ENCODE results near the gene MRAP.
"Not testable (repeated sequence)": the region's sequence is repeated elsewhere in the genome, so short reads cannot be mapped to it uniquely, and the experiment has no call there.

The MRAP gene

DNA sequence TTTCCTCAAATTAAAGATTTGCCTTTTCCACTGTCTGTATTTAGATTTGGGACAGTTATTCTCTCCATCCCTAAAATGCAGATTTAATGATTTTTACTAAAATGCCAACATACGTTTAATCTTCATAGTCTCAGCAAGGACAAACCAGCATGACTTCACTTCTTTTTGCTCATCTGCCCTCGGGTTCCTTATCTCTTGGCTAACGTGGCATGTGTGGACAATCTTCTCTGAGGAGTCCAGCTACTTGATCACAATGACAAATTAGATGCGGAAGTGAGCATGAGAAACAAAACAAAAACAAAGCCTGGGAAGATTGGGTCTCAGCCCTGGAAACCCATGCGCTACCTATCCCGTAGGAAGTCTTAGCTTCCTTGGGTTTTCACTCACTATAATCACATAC, 1.0 kb downstream of the MRAP start:
- DNase-seq (ENCODE audit: extremely low read depth in 1 of 2, low read depth in 1 of 2) = no peak

DNA sequence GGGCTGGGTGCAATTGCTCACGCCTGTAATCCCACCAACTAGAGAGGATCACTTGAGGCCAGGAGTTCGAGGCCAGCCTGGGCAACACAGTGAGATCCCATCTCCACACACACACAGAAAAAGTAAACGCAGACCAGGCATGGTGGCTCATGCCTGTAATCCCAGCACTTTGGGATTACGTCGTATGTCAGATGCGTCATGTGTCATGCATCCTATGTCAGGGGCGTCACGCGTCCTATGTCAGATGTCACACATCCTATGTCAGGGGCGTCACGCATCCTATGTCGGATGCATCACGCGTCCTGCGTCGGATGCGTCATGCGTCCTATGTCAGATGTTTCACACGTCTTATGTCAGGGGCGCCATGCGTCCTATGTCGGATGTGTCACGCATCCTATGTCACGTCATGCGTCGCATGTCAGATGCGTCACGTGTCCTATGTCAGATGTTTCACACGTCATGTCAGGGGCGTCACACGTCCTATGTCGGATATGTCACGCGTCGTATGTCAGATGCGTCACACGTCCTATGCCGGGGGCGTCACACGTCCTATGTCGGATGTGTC, 1.5 kb downstream of the MRAP start:
- no peak for DNase-seq (ENCODE audit: extremely low read depth in 1 of 2, low read depth in 1 of 2)

DNA sequence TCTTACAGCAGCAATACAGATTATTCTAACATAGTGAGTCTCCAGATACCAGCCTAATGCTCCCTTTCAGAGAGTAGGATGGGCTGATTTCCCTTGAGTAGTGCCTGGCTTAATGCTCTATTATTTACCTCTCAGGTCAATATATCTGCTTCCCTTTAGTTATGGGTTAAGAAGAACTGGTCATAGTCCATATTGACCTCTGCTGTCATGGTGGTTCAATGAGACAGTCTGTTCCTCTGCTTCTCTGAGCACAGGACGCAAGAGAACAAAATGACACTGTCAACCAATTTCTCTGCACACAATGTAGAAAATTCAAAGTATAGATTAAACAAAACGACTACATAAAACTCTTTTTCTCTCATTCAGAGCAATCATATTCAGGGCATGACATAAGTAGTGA, 2.9 kb downstream of the MRAP start:
- DNase-seq (ENCODE audit: extremely low read depth in 1 of 2, low read depth in 1 of 2) = no peak

DNA sequence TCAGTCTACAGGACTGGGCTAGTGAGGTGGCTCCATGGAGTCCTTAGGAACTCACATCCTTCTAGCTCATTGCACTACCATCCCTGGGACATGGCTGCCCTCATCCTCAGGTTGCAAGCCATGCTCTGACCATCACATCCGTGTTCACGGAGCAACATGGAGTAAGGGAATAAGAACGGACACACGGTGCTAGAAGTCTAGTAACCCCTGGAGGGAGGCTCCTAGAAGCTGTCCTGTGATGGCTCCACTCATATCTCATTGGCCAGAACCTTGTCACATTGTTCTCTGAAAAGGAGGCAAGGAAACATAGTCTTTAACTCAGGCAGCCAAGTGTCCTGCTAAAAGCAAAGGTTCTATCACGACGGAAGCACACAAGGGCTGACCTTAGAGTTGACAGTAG, 3.9 kb downstream of the MRAP start:
- no peak for DNase-seq (ENCODE audit: extremely low read depth in 1 of 2, low read depth in 1 of 2)

DNA sequence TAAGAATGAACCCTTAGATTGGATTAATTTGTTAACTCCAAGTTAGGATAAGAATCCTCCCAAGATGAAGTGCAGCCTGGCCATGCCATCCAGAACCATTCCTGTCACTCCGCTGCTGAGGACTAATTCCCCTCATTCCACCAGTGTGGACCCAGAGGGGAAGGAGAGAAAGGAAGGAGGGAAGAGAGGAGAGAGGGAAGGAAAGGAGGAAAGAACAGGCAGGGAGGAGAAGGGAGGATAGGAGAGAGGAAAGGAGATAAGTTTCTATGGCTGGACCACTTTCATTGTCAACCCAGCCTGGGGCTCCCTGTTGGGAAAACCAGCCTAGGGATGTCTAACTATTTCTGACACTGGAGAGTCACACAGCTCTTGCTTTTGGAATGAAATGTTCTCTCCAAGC, 4.7 kb downstream of the MRAP start:
- no peak for DNase-seq (ENCODE audit: extremely low read depth in 1 of 2, low read depth in 1 of 2)

DNA sequence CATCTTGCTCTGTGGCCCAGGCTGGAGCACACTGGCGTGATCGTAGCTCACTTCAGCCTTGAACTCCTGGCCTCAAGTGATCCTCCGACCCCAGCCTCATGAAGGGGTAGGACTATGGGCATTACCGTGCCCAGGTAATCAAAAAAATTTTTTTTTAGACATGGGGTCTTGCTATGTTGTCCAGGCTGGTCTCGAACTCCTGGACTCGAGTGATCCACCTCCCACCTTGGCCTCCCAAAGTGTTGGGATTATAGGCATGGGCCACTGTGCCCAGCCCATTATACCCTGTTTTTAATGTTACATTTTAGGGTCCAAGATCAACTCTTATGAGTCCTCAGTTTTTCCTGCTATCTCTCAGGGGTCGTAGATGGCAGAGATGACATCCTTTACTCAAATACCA, 6.3 kb downstream of the MRAP start:
- no peak for DNase-seq (ENCODE audit: extremely low read depth in 1 of 2, low read depth in 1 of 2)

DNA sequence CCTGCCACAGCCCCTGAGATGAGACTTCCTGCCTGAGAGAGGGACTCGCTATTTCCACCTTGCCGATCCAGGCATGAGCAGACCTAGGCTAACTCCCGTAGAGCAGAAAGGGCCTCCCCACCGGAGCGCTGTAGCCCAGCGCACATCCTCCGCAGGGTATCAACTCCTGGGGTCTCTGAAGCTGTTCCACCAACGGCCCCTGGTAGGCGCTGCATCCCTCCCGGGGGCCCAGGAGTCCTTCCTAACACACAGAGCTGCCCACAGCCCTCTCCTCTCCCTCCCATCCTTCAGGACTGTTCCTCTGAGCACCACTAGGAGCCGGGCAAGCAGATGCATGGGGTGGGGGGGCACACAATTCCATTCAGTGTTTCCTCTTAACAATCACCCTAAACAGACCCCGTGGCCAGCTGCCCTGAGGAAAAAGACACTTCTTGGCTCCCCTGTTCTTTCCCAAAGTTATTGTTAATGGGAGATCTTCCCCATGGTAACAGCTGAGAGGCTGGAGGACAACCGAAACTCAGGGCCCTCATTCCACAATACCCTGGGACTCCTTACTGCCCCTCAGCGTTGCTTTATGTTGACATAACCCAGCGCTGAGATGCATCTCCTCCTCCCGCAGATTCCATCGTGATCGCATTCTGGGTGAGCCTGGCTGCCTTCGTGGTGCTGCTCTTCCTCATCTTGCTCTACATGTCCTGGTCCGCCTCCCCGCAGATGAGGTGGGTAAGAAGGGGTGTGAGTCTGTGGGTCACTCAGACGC, 7.5 kb downstream of the MRAP start:
- DNase-seq (ENCODE audit: extremely low read depth in 1 of 2, low read depth in 1 of 2) = no peak

DNA sequence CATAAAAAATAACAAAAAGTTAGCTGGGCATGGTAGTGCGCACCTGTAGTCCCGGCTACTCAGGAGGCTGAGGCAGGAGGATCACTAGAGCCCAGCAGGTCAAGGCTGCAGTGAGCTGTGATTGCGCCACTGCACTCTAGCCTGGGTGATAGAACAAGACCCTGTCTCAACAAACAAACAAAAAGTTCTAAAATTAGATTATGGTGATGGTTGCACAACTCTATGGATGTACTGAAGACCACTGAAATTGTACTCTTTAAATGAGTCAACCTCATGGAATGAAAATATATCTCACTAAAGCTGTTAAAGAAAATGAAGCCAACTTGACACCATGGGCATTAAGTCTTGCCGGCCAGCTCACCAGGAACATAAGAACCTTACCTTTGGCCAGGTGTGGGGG, 9.1 kb downstream of the MRAP start:
- DNase-seq (ENCODE audit: extremely low read depth in 1 of 2, low read depth in 1 of 2) = no peak

DNA sequence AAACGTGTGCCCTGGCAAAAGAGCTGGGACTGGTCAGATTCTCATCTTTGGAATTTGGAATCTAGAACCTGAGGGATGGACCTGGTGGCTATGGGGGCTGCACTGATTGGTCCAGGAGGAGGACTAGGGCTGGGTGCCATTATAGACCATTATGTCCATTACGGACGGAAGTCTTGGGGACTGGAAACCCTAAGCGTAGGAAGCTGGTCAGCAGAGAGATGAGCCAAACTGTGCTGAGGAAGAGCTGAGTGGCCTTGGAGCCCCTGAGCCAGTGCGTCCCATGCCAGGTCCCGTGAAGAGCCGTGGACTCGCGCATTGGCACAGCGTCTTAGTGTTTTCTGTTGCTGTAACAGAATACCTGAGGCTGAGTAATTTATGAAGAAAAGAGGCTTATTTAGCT, 10.0 kb downstream of the MRAP start:
- no peak for DNase-seq (ENCODE audit: extremely low read depth in 1 of 2, low read depth in 1 of 2)

DNA sequence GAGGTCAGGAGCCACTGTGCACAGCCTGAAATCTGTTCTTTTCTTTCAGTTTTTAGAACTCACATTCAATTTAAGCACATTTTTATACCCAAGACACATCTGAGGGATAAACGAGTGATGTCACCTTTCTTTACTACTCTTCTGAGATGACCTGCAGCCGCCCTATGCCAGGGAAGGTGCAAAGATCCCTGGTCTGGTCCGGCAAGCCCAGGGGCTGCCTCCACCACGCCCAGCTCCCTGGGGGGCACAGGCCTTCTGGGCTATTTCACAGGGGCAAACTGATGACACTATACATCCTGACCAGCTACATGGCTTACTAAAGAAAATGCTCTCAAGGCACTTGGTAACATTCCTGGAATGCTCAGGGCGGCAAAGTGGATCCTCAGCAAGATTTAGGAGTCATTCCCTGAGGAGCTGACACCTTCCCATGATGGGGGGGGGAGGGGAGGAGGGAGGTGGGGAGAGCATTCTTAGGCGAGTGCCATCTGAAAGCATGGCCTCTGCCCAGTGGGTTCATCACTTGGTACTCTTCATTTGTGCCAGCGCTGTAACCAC, 11.3 kb downstream of the MRAP start:
- DNase-seq (ENCODE audit: extremely low read depth in 1 of 2, low read depth in 1 of 2) = no peak

DNA sequence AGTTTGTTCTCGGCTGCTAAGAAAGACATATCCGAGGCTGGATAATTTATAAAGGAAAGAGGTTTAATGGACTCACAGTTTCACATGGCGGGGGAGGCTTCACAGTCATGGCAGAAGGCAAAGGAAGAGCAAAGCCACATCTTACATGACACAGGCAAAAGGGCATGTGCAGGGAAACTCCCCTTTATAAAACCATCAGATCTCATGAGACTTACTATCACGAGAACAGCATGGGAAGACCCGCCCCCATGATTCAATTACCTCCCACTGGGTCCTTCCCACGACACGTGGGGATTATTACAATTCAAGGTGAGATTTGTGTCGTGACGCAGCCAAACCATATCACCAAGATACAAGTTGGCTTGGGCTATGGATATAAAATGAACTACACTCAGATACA, 12.3 kb downstream of the MRAP start:
- DNase-seq (ENCODE audit: extremely low read depth in 1 of 2, low read depth in 1 of 2) = not testable (repeated sequence)

DNA sequence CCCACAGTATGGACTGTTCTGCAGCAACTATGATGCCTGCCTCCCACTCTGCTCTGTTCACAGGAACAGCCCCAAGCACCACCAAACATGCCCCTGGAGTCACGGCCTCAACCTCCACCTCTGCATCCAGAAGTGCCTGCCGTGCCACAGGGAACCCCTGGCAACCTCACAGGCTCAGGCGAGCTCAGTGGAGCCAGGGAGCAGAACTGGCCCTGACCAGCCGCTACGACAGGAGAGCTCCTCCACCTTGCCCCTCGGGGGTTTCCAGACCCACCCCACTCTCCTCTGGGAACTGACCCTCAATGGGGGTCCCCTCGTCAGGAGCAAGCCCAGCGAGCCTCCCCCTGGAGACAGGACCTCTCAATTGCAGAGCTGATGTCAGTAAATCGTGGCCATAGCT, 13.0 kb downstream of the MRAP start:
- DNase-seq (ENCODE audit: extremely low read depth in 1 of 2, low read depth in 1 of 2) = no peak

DNA sequence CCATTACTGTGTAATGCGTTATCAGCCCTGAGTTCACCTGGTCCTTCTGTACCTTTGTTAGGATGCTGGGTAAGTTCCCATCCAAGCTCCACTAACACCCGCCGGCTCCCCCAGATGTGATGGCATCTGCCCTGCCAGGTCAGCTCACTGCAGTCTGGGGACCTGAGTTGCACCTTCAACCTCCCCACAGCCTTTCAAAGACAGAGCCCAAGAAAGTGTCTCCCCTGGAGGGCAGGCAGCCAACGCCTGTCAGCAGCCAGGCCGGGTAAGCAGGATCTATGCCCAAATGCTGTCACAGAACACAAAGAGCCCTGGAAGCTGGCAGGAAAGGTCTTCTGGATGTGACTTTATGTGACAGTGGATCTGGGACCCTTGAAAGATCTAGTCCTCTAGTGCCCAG, 13.7 kb downstream of the MRAP start:
- DNase-seq (ENCODE audit: extremely low read depth in 1 of 2, low read depth in 1 of 2) = no peak

DNA sequence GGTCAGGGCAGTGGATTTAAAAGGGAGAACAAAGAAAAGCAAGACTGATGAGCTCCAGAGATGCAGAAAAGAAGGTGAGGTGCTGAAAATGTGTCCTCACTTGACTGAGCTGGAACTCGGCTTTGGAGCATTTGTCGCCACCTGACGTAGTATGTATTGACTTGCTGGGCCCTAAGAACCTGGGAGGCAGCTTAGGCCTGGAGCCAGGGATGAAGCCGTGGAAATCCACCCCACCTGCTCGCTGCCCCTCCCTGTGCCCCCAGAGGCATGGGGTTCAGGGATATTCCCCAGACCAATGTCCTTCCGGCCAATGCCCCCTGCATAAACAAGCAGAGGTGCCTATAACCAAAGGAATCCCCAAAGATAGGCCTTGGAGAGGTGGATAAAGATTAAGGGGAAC, 14.3 kb downstream of the MRAP start:
- DNase-seq (ENCODE audit: extremely low read depth in 1 of 2, low read depth in 1 of 2) = no peak

DNA sequence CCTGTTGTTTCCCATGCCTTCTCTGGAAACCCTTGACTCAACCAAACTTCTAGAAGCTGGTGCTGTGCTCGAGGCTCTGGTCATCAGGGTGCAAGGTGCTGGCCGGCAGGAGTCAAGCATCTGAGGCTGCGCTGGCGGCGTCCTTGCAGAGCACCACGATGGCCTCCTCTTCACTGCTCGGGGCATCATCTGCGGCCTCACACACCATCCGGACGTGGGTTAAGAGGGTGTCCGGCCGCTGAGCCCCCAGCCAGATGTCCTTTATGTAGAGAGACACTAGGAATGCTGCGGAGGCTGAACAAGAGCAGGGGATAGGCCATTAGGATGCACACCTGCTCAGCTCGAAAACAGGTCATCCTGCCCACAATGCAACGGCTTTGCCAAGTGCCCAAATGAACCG, 16.2 kb downstream of the MRAP start:
- DNase-seq (ENCODE audit: extremely low read depth in 1 of 2, low read depth in 1 of 2) = no peak

DNA sequence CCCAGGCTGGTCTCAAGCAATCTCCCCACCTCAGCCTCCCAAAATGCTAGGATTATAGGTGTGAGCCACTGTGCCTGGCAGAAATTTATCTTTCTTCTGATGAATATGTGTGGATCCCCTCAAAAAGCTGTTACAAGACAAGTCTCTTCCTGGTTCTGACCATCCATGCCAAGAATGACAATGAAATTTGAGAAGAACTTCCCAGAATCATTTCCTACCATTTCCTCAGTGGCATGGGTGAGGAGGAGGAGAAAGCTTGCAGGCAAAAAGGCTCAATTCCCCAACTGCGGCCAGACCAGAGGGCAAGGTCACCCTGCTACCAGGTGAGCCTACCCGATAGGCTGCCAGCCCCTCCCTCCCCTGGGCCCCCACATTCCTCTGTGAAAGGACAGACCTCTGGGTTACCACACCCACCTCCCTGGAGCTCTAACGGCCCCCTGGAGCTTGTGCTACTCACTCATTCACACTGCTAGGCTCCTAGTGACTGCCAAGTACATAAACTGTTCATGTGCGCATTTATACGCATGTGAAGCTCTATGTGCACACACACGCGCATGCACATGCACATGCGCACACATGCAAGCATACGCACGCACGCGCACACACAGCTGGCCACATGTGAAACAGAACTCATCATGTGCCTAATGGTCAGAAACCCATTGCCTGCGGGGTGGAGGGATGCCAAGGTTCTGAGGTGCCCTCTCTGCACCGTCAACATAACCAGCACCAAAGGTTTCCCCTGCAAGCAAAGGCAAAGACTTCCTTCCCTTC, 17.0 kb downstream of the MRAP start:
- no peak for DNase-seq (ENCODE audit: extremely low read depth in 1 of 2, low read depth in 1 of 2)

DNA sequence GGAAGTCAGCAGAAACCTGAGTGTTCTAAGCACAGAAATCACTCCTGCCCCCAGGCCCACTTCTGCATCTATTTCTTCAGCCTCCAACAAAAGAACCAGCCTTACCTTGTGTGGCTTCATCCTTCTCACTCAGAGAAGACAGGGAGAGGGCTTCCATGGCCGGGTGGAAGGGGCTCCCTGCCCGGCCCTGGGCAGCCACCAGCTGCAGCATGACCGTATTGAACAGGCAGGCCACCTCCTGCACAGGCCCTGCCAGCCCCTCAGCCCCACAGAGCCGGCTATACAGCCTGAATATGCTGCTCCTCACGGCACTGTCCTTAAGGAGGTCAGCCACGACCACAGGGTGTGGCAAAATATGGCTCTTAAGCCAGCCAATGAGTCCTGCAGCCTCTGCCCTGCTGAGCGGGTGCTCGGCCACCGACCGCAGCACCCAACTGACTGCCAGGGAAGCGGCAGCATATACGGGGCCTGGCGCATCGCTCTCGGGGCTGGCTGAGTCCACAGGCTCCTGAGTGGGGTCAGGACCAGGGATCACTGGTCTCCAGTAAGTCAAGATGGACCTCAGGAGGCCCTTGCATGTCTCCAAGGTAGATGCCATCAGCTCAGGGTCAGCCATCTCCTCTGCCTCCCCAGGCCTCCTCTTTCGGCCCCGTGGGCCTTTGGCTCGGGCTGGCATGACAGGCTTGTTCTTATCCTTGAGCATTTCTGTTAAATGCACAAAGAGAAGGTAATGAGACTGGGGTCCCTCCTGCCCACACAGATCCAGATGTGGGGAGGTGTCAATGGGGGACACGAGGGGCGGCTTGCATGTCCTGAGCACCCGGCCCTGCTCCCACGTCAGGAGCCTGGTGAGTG, 17.9 kb downstream of the MRAP start:
- DNase-seq (ENCODE audit: extremely low read depth in 1 of 2, low read depth in 1 of 2) = no peak

DNA sequence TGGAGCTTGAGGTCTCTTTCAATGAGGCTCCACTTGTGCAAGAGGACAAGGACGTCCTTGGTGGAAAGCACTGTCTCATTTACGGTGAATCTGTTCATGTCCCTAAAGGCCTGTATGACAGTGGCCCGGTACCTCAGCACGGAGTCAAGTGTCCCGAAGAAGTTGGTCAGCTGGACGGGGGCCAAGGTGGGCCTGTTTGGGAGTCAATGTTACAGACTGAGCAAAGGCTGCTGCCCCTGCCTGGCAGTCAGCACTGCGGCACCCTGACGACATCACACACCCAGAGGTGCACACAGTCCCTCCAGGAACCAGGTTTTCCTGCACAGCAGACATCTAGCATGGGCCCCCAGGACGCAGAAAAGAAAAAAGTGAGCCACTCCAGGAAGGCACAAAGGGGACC, 19.1 kb downstream of the MRAP start:
- no peak for DNase-seq (ENCODE audit: extremely low read depth in 1 of 2, low read depth in 1 of 2)

DNA sequence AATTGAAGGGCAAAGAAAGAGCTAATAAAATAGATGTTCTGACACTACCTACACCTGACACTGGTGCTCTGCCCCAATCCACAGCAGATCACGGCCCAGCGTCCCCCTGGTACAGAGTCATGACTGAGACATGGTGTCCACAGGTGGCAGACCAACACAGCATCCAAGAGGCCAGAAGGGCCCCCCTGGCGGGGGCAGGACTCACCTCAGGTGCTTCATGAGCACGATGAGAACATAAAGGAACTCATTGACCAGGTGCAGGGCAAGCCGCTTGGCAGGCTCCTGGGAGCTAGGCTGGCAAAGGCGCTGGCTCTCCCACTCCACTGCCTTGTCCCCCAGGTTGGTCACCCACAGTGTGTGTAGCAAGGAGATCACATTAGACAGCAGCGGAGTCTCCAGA, 20.4 kb downstream of the MRAP start:
- DNase-seq (ENCODE audit: extremely low read depth in 1 of 2, low read depth in 1 of 2) = no peak

DNA sequence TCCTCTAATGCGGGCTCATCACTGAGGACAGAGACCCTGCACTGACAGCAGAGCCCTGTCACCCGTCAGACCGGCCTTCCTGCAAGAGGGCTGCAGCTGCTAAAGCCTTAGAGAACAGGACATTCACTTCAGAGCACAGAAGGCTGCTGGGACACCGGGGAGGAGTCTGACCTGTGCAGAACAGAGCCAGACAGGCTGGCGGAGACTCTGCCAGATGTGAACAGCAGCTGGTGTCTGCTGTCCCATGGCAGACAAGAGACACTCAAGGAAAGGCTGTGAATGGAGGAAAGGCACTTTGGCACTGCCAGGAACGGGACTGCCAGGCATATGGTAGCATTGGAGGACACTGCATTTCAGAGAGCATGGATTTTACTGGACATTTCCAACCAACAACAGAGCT, 21.4 kb downstream of the MRAP start:
- DNase-seq (ENCODE audit: extremely low read depth in 1 of 2, low read depth in 1 of 2) = no peak

DNA sequence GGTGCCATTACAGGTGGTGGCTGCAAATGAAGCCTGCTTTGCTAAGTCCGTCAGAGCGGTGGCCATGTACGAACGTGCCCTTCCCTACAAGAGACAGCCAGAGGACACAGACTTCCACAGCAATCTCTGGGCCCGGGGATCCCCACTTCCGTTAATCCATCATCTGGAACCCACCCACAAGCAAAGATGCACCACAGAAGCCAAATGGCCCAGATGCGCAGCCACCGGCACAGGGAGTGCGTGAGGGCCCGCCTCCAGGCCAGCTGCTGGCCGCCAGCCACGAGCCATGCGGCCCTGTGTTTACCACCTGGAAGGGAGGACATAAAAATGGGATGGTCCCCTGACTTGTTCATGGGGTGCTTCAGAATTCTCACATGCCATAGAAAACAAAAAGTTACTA, 22.1 kb downstream of the MRAP start:
- DNase-seq (ENCODE audit: extremely low read depth in 1 of 2, low read depth in 1 of 2) = no peak
